Fibroblast of lung (primary cell): Measurements from ENCODE around the gene CRMP1. TPM values are rescaled to one million over a fixed set of nuclear protein-coding genes. Genes with fewer than 3 reads are reported as not detected.

Experiments
- DNase-seq, 2 donors: peaks; one replicate each; pipeline versions ENCODE4 v3.0.0 to v3.0.0-alpha.2; 2010; ENCODE audit warnings: low read depth in 2 of 2
- H2AFZ ChIP-seq: 2 replicates; pipeline ENCODE4 v1.5.1; 2012; ENCODE audit warnings: low read length, control low read depth, inconsistent platforms
- H3K27ac ChIP-seq: 2 replicates; pipeline ENCODE4 v1.5.1; 2011; ENCODE audit warnings: low read length, control low read depth; ENCODE audit not compliant: insufficient read depth
- H3K27me3 ChIP-seq: 2 replicates; pipeline ENCODE4 v1.5.1; 2011; ENCODE audit warnings: mild to moderate bottlenecking, low read length; ENCODE audit not compliant: control insufficient read depth, insufficient read depth
- H3K36me3 ChIP-seq: 2 replicates; pipeline ENCODE4 v1.5.1; 2011; ENCODE audit warnings: low read length; ENCODE audit not compliant: control insufficient read depth, insufficient read depth
- H3K4me1 ChIP-seq: 2 replicates; pipeline ENCODE4 v1.5.1; 2011; ENCODE audit warnings: low read length; ENCODE audit not compliant: control insufficient read depth, insufficient read depth; ENCODE audit errors: extremely low read depth
- H3K4me2 ChIP-seq: 2 replicates; pipeline ENCODE4 v1.5.1; 2011; ENCODE audit warnings: low read length, control low read depth; ENCODE audit not compliant: insufficient read depth; ENCODE audit errors: extremely low read depth
- H3K4me3 ChIP-seq, 4 experiments: fragments of 200-600 bp in 1 of 4; sonication (generic) in 1 of 4; replicated peaks in 1 of 4; 2 replicates each; pipeline ENCODE4 v1.5.1; 2011 to 2016; ENCODE audit warnings: low read length in 4 of 4, low read depth in 3 of 4, mild to moderate bottlenecking in 3 of 4, control low read depth in 2 of 4, inconsistent platforms in 1 of 4, mixed read lengths in 1 of 4; ENCODE audit not compliant: insufficient read depth in 1 of 4; ENCODE audit errors: control extremely low read depth in 1 of 4
- H3K79me2 ChIP-seq: 2 replicates; pipeline ENCODE4 v1.5.1; 2012; ENCODE audit warnings: mild to moderate bottlenecking, low read length, inconsistent platforms; ENCODE audit not compliant: control insufficient read depth, insufficient read depth
- H3K9ac ChIP-seq: 2 replicates; pipeline ENCODE4 v1.5.1; 2011; ENCODE audit warnings: mild to moderate bottlenecking, low read length, control low read depth; ENCODE audit not compliant: insufficient read depth
- H3K9me3 ChIP-seq: 2 replicates; pipeline ENCODE4 v1.5.1; 2012; ENCODE audit warnings: low read depth, low read length; ENCODE audit not compliant: control insufficient read depth, insufficient read depth
- H4K20me1 ChIP-seq: 2 replicates; pipeline ENCODE4 v1.5.1; 2011; ENCODE audit warnings: low read length; ENCODE audit not compliant: control insufficient read depth, insufficient read depth; ENCODE audit errors: extremely low read depth
- CTCF ChIP-seq, 2 donors: IDR thresholded peaks in 1 of 2; conservative IDR thresholded peaks in 1 of 2; 1 replicate in 1 of 2; 2 replicates in 1 of 2; pipeline ENCODE4 v1.5.1; 2011 to 2012; ENCODE audit warnings: low read length in 2 of 2, control low read depth in 1 of 2, inconsistent platforms in 1 of 2, low read depth in 1 of 2, mild to moderate bottlenecking in 1 of 2
- EZH2 ChIP-seq: IDR thresholded peaks from 2 replicates; pipeline ENCODE4 v1.5.1; 2012; ENCODE audit warnings: low read length, control low read depth, mild to moderate bottlenecking; ENCODE audit errors: missing control alignments
- polyA plus RNA-seq, 2 donors: library from polyadenylated mRNA; depleted of rRNA in 1 of 2; stranded (reverse) in 1 of 2; unstranded in 1 of 2; fragments of >200 nt; gene quantifications; 2 replicates each; pipeline ENCODE4 v1.2.1, GENCODE V29; 2011 to 2012; ENCODE audit warnings: missing spikeins in 1 of 2
- total RNA-seq: library from RNA; depleted of rRNA; stranded (reverse); fragments of >200 nt; gene quantifications from 2 replicates; pipeline ENCODE4 v1.2.1, GENCODE V29; 2014

Gene CRMP1
- total and polyA plus RNA-seq, 2 donors (not counting 1 experiment from before 2014, with no cell fraction given) = 0.33 to 2.7 TPM

DNA sequence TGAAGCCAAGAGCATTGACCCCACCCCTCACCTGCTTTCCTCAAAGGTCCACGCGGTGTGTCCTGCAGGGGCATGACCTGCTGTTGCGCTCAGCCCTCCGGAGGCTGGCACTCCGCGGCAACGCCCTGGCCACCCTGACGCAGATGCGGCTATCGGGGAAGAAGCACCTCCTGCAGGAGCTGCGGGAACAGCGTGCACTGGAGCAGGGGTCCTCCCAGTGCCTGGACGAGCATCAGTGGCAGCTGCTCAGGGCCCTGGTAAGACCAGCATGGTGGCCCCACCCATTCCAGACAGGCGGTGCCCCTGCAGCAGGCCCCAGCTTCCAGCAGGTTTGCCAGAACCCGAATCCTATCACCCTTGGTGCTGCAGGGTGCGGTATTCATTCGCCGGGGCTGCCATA is 95.9 kb downstream of the CRMP1 start:
- Histone ChIP-seq H3K9ac (no peak overlapping the region), H3K4me1 (no peaks in the 10 kb centered on the region), H2AFZ (no peak overlapping the region), H3K4me2 (no peak overlapping the region), H3K27ac (no peak overlapping the region), H3K27me3 (no peaks in the 10 kb centered on the region), H3K9me3 (no peaks in the 10 kb centered on the region), H3K36me3 (peaks cover 16% of the 10 kb centered on the region), H3K4me3 (no peak overlapping the region), H3K79me2 (no peaks in the 10 kb centered on the region), H4K20me1 (no peaks in the 10 kb centered on the region)
- no peak for TF ChIP-seq CTCF (conservative IDR thresholded peaks at IDR 0.05 in 1 of 2, IDR thresholded peaks at IDR 0.05 in 1 of 2; ENCODE audit: low read depth in 1 of 2, low read length in 2 of 2)
- no peak for TF ChIP-seq EZH2
- no peak for DNase-seq

DNA sequence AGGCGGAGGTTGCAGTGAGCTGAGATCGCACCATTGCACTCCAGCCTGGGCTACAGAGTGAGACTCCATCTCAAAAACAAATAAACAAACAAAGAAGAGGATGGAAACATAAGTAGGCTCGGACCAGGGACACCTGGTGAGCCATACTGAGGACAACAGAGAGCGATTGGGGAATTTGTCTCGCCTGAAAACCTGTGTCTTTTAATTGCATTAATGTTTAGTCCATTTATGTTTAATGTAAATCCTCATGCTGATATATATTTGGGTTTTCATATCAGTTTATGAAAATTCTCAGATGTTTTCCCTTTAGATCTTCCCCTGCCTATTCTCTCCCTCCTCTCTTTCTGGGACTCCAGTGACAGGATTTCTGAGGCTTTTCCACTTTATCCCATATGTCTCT is 97.3 kb downstream of the CRMP1 start:
- no peaks in the 10 kb centered on the region for H3K4me1 ChIP-seq
- H3K9me3 ChIP-seq = no peaks in the 10 kb centered on the region
- H3K36me3 ChIP-seq = peaks cover 15% of the 10 kb centered on the region
- H3K4me2 ChIP-seq = no peak overlapping the region
- H3K27ac ChIP-seq = no peak overlapping the region
- no peak overlapping the region for H3K9ac ChIP-seq
- H2AFZ ChIP-seq = no peak overlapping the region
- no peak overlapping the region for H3K4me3 ChIP-seq
- no peaks in the 10 kb centered on the region for H3K27me3 ChIP-seq
- H4K20me1 ChIP-seq = no peaks in the 10 kb centered on the region
- DNase-seq = no peak
- TF ChIP-seq EZH2 = no peak
- TF ChIP-seq CTCF (conservative IDR thresholded peaks at IDR 0.05 in 1 of 2, IDR thresholded peaks at IDR 0.05 in 1 of 2; ENCODE audit: low read depth in 1 of 2, low read length in 2 of 2) = no peak
- no peaks in the 10 kb centered on the region for H3K79me2 ChIP-seq

DNA sequence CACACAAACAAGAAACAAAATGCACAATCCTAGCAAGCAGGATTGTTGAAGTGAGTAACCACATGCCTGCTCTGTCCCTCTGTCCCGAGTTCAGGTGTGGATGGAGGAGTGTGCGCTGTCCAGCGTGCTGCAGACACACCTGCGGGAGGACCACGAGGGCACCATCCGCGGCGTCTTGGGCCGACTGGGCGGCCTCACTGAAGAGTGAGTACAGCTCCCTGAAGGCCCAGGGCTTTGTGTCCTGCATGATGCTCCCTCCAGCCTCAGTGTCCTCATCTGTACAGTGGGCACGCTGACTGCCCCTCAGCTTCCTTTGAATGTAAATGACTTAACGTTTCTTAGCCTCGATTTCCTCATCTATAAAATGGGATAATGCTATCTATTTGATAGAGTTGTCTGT is 99.4 kb downstream of the CRMP1 start:
- TF ChIP-seq EZH2 = no peak
- no peak for TF ChIP-seq CTCF (conservative IDR thresholded peaks at IDR 0.05 in 1 of 2, IDR thresholded peaks at IDR 0.05 in 1 of 2; ENCODE audit: low read depth in 1 of 2, low read length in 2 of 2)
- Histone ChIP-seq H3K27ac (no peak overlapping the region), H3K4me3 (no peak overlapping the region), H3K36me3 (peaks cover 8% of the 10 kb centered on the region), H3K79me2 (no peaks in the 10 kb centered on the region), H3K4me1 (no peaks in the 10 kb centered on the region), H3K27me3 (no peaks in the 10 kb centered on the region), H4K20me1 (no peaks in the 10 kb centered on the region), H3K9me3 (no peaks in the 10 kb centered on the region), H2AFZ (no peak overlapping the region), H3K4me2 (no peak overlapping the region), H3K9ac (no peak overlapping the region)
- DNase-seq = no peak
